ENCODE measurements around the gene KLHL22.
A peak's percentile ranks its signal among the peaks of the same experiment; 100 is the strongest.
"Not testable (repeated sequence)": the region's sequence is repeated elsewhere in the genome, so short reads cannot be mapped to it uniquely, and the experiment has no call there.

KLHL22 gene

GRCh38 chr22:20514658-20515406 lies 19.2 kb upstream of the KLHL22 start:
- Mint-ChIP-seq H3K27me3 (no peaks in the 10 kb centered on the region), H3K36me3 (ENCODE audit: low read depth) (peaks cover 67% of the 10 kb centered on the region), H3K9me3 (no peaks in the 10 kb centered on the region), H3K4me1 (ENCODE audit: low read depth) (peaks cover 84% of the 10 kb centered on the region), H3K27ac (no peak overlapping the region), H3K4me3 (no peak overlapping the region)

- no peak overlapping the region for H3K4me3 Mint-ChIP-seq
- H3K4me1 Mint-ChIP-seq (ENCODE audit: low read depth), result peaks cover 74% of the 10 kb centered on the region
- H3K27me3 Mint-ChIP-seq, result no peaks in the 10 kb centered on the region
- no peaks in the 10 kb centered on the region for H3K9me3 Mint-ChIP-seq
- H3K36me3 Mint-ChIP-seq (ENCODE audit: low read depth), result peaks cover 59% of the 10 kb centered on the region
- peak overlapping the region; percentile 57 for H3K27ac Mint-ChIP-seq
Observed at GRCh38 chr22:20511578-20512229, 16.1 kb upstream of the KLHL22 start.

GRCh38 chr22:20510811-20511577 lies 15.4 kb upstream of the KLHL22 start:
- Mint-ChIP-seq H3K27ac (peak overlapping the region; percentile 49), H3K4me3 (peak overlapping the region; percentile 51), H3K27me3 (no peaks in the 10 kb centered on the region), H3K4me1 (ENCODE audit: low read depth) (peaks cover 70% of the 10 kb centered on the region), H3K36me3 (ENCODE audit: low read depth) (peaks cover 55% of the 10 kb centered on the region), H3K9me3 (no peaks in the 10 kb centered on the region)

- Mint-ChIP-seq H3K27ac (peak overlapping the region; percentile 95), H3K4me3 (peak overlapping the region; percentile 91), H3K4me1 (ENCODE audit: low read depth) (peaks cover 61% of the 10 kb centered on the region), H3K36me3 (ENCODE audit: low read depth) (peaks cover 48% of the 10 kb centered on the region), H3K27me3 (no peaks in the 10 kb centered on the region), H3K9me3 (no peaks in the 10 kb centered on the region)
Observed at GRCh38 chr22:20509344-20510047, 13.9 kb upstream of the KLHL22 start.

GRCh38 chr22:20508815-20509271 lies 13.2 kb upstream of the KLHL22 start:
- peak overlapping the region; percentile 91 for H3K4me3 Mint-ChIP-seq
- no peaks in the 10 kb centered on the region for H3K9me3 Mint-ChIP-seq
- peak overlapping the region; percentile 95 for H3K27ac Mint-ChIP-seq
- peaks cover 55% of the 10 kb centered on the region for H3K4me1 Mint-ChIP-seq (ENCODE audit: low read depth)
- peaks cover 42% of the 10 kb centered on the region for H3K36me3 Mint-ChIP-seq (ENCODE audit: low read depth)
- no peaks in the 10 kb centered on the region for H3K27me3 Mint-ChIP-seq

GRCh38 chr22:20508067-20508755 lies 12.6 kb upstream of the KLHL22 start:
- not testable (repeated sequence) for H3K27me3 Mint-ChIP-seq, H3K9me3 Mint-ChIP-seq
- Mint-ChIP-seq H3K4me1 (ENCODE audit: low read depth) (peaks cover 48% of the 10 kb centered on the region), H3K4me3 (peak overlapping the region; percentile 91), H3K36me3 (ENCODE audit: low read depth) (peaks cover 37% of the 10 kb centered on the region), H3K27ac (peak overlapping the region; percentile 95)

GRCh38 chr22:20507253-20508066 lies 11.9 kb upstream of the KLHL22 start, which contains the start of gene MED15:
Gene MED15 (plus strand): TSS chr22:20507610. CDS start chr22:20507679, 69 bp downstream.
- Mint-ChIP-seq H3K36me3 (ENCODE audit: low read depth) (peaks cover 37% of the 10 kb centered on the region), H3K4me3 (peak within 1 kb of the TSS; percentile 91), H3K4me1 (ENCODE audit: low read depth) (peaks cover 46% of the 10 kb centered on the region)

GRCh38 chr22:20506543-20507252 lies 11.1 kb upstream of the KLHL22 start:
- Mint-ChIP-seq H3K36me3 (ENCODE audit: low read depth) (peaks cover 30% of the 10 kb centered on the region), H3K4me1 (ENCODE audit: low read depth) (peaks cover 40% of the 10 kb centered on the region), H3K4me3 (peak overlapping the region; percentile 91), H3K9me3 (no peaks in the 10 kb centered on the region), H3K27ac (peak overlapping the region; percentile 95), H3K27me3 (no peaks in the 10 kb centered on the region)

More at GRCh38 chr22:20507253-20508066, 11.9 kb upstream of the KLHL22 start, which contains the start of gene MED15:
- H3K27ac Mint-ChIP-seq, result peak within 1 kb of the TSS; percentile 95
- H3K27me3 Mint-ChIP-seq, result no peaks in the 10 kb centered on the region
- no peaks in the 10 kb centered on the region for H3K9me3 Mint-ChIP-seq

- H3K27ac Mint-ChIP-seq, H3K27me3 Mint-ChIP-seq, H3K9me3 Mint-ChIP-seq, H3K4me3 Mint-ChIP-seq: not testable (repeated sequence)
- Mint-ChIP-seq H3K4me1 (ENCODE audit: low read depth) (peaks cover 17% of the 10 kb centered on the region), H3K36me3 (ENCODE audit: low read depth) (peaks cover 15% of the 10 kb centered on the region)
Observed at GRCh38 chr22:20504293-20504922, 8.8 kb upstream of the KLHL22 start.

GRCh38 chr22:20503816-20504215 lies 8.2 kb upstream of the KLHL22 start:
- Mint-ChIP-seq H3K4me1 (ENCODE audit: low read depth) (peaks cover 11% of the 10 kb centered on the region), H3K27me3 (no peaks in the 10 kb centered on the region), H3K9me3 (no peaks in the 10 kb centered on the region), H3K36me3 (ENCODE audit: low read depth) (peaks cover 11% of the 10 kb centered on the region), H3K27ac (no peak overlapping the region), H3K4me3 (no peak overlapping the region)

GRCh38 chr22:20499769-20500168 lies 4.2 kb upstream of the KLHL22 start:
- Mint-ChIP-seq H3K27me3 (no peaks in the 10 kb centered on the region), H3K27ac (no peak overlapping the region), H3K9me3 (no peaks in the 10 kb centered on the region), H3K4me3 (no peak overlapping the region), H3K4me1 (ENCODE audit: low read depth) (peaks cover 8% of the 10 kb centered on the region), H3K36me3 (ENCODE audit: low read depth) (no peaks in the 10 kb centered on the region)

- Mint-ChIP-seq H3K27ac (peak overlapping the region; percentile 50), H3K9me3 (no peaks in the 10 kb centered on the region), H3K36me3 (ENCODE audit: low read depth) (no peaks in the 10 kb centered on the region), H3K27me3 (no peaks in the 10 kb centered on the region), H3K4me1 (ENCODE audit: low read depth) (peaks cover 16% of the 10 kb centered on the region), H3K4me3 (no peak overlapping the region)
Observed at GRCh38 chr22:20498913-20499312, 3.3 kb upstream of the KLHL22 start.

Data from stimulated activated naive CD8-positive, alpha-beta T cell treated with anti-CD3 and anti-CD28 coated beads, Interleukin-15, Interleukin-2, amounts not matched to agents 100 ng/mL and 50 ng/mL, for 24 hours (primary cell).